ENCODE measurements around the gene MGP. TPM values are rescaled to one million over a fixed set of nuclear protein-coding genes. Genes with fewer than 3 reads are reported as not detected.

Gene MGP
- polyA plus RNA-seq, 1 of the 3 experiments (the other 2 are of a cell fraction), result 76.2 TPM

- H4K20me1 ChIP-seq (ENCODE audit: insufficient read depth), result no peaks in the 10 kb centered on the region
- no peak overlapping the region for H3K4me3 ChIP-seq (ENCODE audit: low read depth in 2 of 2, low read length in 1 of 2)
- no peaks in the 10 kb centered on the region for H3K36me3 ChIP-seq (replicated peaks in 1 of 2; ENCODE audit: control insufficient read depth in 1 of 2, insufficient read depth in 2 of 2, low read length in 1 of 2)
- H3K27ac ChIP-seq (ENCODE audit: low read depth in 2 of 2, low read length in 1 of 2), result no peak overlapping the region
- no peak overlapping the region for H3K4me2 ChIP-seq
- H3K79me2 ChIP-seq (ENCODE audit: insufficient read depth), result no peaks in the 10 kb centered on the region
- no peak overlapping the region for H3K9ac ChIP-seq
- no peaks in the 10 kb centered on the region for H3F3A ChIP-seq (replicated peaks; ENCODE audit: insufficient read depth)
- no peak for TF ChIP-seq MAX (IDR thresholded peaks at IDR 0.05; ENCODE audit: low read depth)
- no peak for TF ChIP-seq SMC3 (IDR thresholded peaks at IDR 0.05; ENCODE audit: low read depth, low read length)
- TF ChIP-seq ELF1 (IDR thresholded peaks at IDR 0.05), result no peak
- TF ChIP-seq RXRA (IDR thresholded peaks at IDR 0.05; ENCODE audit: borderline replicate concordance, low read depth), result no peak
- TF ChIP-seq FOXJ3 (CRISPR knock-in tag; IDR thresholded peaks at IDR 0.05), result no peak
- no peaks in the 10 kb centered on the region for H3K27me3 ChIP-seq (ENCODE audit: insufficient read depth)
- WGBS (ENCODE audit: low lambda C conversion rate), result 59% methylated on average over 1 of the region's 1 CpG
- ChIA-PET CTCF (no interaction called here), POLR2A (no interaction called here)
- DNase-seq, result no peak
- H3K9me3 ChIP-seq, result no peaks in the 10 kb centered on the region
- no peaks in the 10 kb centered on the region for H3K9me2 ChIP-seq
- no peak overlapping the region for H2AFZ ChIP-seq (ENCODE audit: low read depth)
- H3K4me1 ChIP-seq (ENCODE audit: control insufficient read depth in 1 of 2, insufficient read depth in 2 of 2, low read depth in 1 of 2, low read length in 1 of 2), result no peaks in the 10 kb centered on the region; a peak in 1 of 4 replicates
Observed at GRCh38 chr12:14871247-14871646, 14.4 kb downstream of the MGP start.

GRCh38 chr12:14868916-14869506, 16.6 kb downstream of the MGP start:
- H3K4me1 ChIP-seq (ENCODE audit: control insufficient read depth in 1 of 2, insufficient read depth in 2 of 2, low read depth in 1 of 2, low read length in 1 of 2), result no peaks in the 10 kb centered on the region; a peak in 1 of 4 replicates
- 67% methylated on average over 1 of the region's 3 CpGs for WGBS (ENCODE audit: low lambda C conversion rate)
- H3K9ac ChIP-seq, result no peak overlapping the region
- H3F3A ChIP-seq (replicated peaks; ENCODE audit: insufficient read depth), result no peaks in the 10 kb centered on the region
- CTCF ChIA-PET, result interaction anchor here (0.5 kb wide), 1 partner anchor 22 kb away, joined by 4 read pairs; no protein-coding TSS in a partner anchor
- 0 out of 2 replicates have a peak overlapping the region, but pooled peaks have one; percentile 16 for H2AFZ ChIP-seq (ENCODE audit: low read depth)
- no peaks in the 10 kb centered on the region for H3K9me3 ChIP-seq
- POLR2A ChIA-PET, result no interaction called here
- no peak overlapping the region for H3K4me2 ChIP-seq
- DNase-seq, result no peak
- no peaks in the 10 kb centered on the region for H3K36me3 ChIP-seq (replicated peaks in 1 of 2; ENCODE audit: control insufficient read depth in 1 of 2, insufficient read depth in 2 of 2, low read length in 1 of 2)
- no peak overlapping the region for H3K4me3 ChIP-seq (ENCODE audit: low read depth in 2 of 2, low read length in 1 of 2)
- no peaks in the 10 kb centered on the region for H3K79me2 ChIP-seq (ENCODE audit: insufficient read depth)
- H3K27ac ChIP-seq (ENCODE audit: low read depth in 2 of 2, low read length in 1 of 2), result no peak overlapping the region
- H3K9me2 ChIP-seq, result no peaks in the 10 kb centered on the region
- H4K20me1 ChIP-seq (ENCODE audit: insufficient read depth), result no peaks in the 10 kb centered on the region
- H3K27me3 ChIP-seq (ENCODE audit: insufficient read depth), result no peaks in the 10 kb centered on the region
- TF ChIP-seq RAD21 (IDR thresholded peaks at IDR 0.05; ENCODE audit: low read length) (no peak), FOSL2 (IDR thresholded peaks at IDR 0.05; ENCODE audit: borderline replicate concordance, low read depth) (no peak), YY1 (IDR thresholded peaks at IDR 0.05; ENCODE audit: low read depth) (no peak), GATA2 (CRISPR knock-in tag; IDR thresholded peaks at IDR 0.05) (no peak), RCOR1 (IDR thresholded peaks at IDR 0.05; ENCODE audit: low read length) (no peak), IRF3 (IDR thresholded peaks at IDR 0.05; ENCODE audit: low read depth, low read length) (no peak), USF1 (IDR thresholded peaks at IDR 0.05; ENCODE audit: borderline replicate concordance, low read depth) (no peak), RFX5 (IDR thresholded peaks at IDR 0.05; ENCODE audit: low read length) (no peak), REST (IDR thresholded peaks at IDR 0.05; ENCODE audit: low read depth, low read length) (no peak), ZBTB33 (IDR thresholded peaks at IDR 0.05; ENCODE audit: borderline replicate concordance, low read depth) (no peak), TEAD4 (IDR thresholded peaks at IDR 0.05; ENCODE audit: borderline replicate concordance, insufficient read depth) (no peak), CTCF (IDR thresholded peaks at IDR 0.05) (no peak), POLR2AphosphoS5 (IDR thresholded peaks at IDR 0.05; ENCODE audit: low read depth, low read length) (no peak), ELF1 (IDR thresholded peaks at IDR 0.05) (no peak), SMC3 (IDR thresholded peaks at IDR 0.05; ENCODE audit: low read depth, low read length) (no peak)

Measured in SK-N-SH (cell line).